ENCODE data around the gene CPD. TPM values are rescaled to one million over a fixed set of nuclear protein-coding genes. Genes with fewer than 3 reads are reported as not detected.

CPD gene
- total and polyA plus RNA-seq, 9 of the 15 experiments (the other 6 are each of a cell fraction or from before 2014, with no cell fraction given) = 4.5 to 24.4 (median 20.4) TPM

GRCh38 chr17:30475206-30475605, 96.5 kb downstream of the CPD start:
- H3K4me2 ChIP-seq (ENCODE audit: insufficient read depth, low read length) = no peak overlapping the region
- WGBS (ENCODE audit: insufficient coverage, low coverage, missing lambda C conversion rate) = 72% methylated on average over 2 of the region's 2 CpGs
- ATAC-seq (no peak), DNase-seq (ENCODE audit: extremely low read depth in 1 of 4, low spot score in 3 of 4) (peak in 1 of 4 experiments; percentile 6), FAIRE-seq (no peak)
- peaks cover 0 to 16% of the 10 kb centered on the region in 2 experiments; a peak in 3 of 5 replicates for H3K4me1 ChIP-seq (replicated peaks in 1 of 2; ENCODE audit: control insufficient read depth in 2 of 2, insufficient read depth in 2 of 2, low read length in 2 of 2)
- in situ Hi-C loops (cut with MboI) (no loop called here), intact Hi-C loops (cut with micrococcal nuclease) (loop anchor here (5.0 kb wide), 1 partner anchor 133 kb away; no protein-coding TSS in a partner anchor)
- H3K9ac ChIP-seq (ENCODE audit: insufficient read depth in 1 of 2, low read depth in 2 of 2, low read length in 2 of 2) = peak overlapping the region in 1 of 2 experiments; percentile 54; a peak in 1 of 4 replicates
- H2AFZ ChIP-seq (ENCODE audit: low read depth, low read length) = peak overlapping the region; percentile 48
- H3K9me3 ChIP-seq (replicated peaks; ENCODE audit: control insufficient read depth, insufficient read depth, low read depth, low read length) = no peaks in the 10 kb centered on the region
- peaks cover 14% of the 10 kb centered on the region for H3K36me3 ChIP-seq (ENCODE audit: control insufficient read depth, insufficient read depth, low read length)
- no peaks in the 10 kb centered on the region for H3K9me1 ChIP-seq (ENCODE audit: control insufficient read depth, insufficient read depth, low read length)
- no peaks in the 10 kb centered on the region for H4K20me1 ChIP-seq (replicated peaks; ENCODE audit: control insufficient read depth, insufficient read depth, low read length)
- H3K27me3 ChIP-seq (ENCODE audit: control insufficient read depth in 2 of 2, insufficient read depth in 2 of 2, low read length in 2 of 2) = no peaks in the 10 kb centered on the region
- no TSS peak for BruUV-seq (replicated peaks)
- H3K4me3 ChIP-seq = no peak overlapping the region
- H3K79me2 ChIP-seq (ENCODE audit: control insufficient read depth, insufficient read depth, low read length) = peaks cover 24% of the 10 kb centered on the region
- ChIA-PET CTCF (ENCODE audit: low intra/inter-chr PET ratio) (no interaction called here), POLR2A (interaction anchor here (1.2 kb wide), 1 partner anchor 10 kb away, joined by 3 read pairs; no protein-coding TSS in a partner anchor)
- no peak overlapping the region for H3K27ac ChIP-seq (ENCODE audit: extremely low read depth, low read depth, low read length)
- TF ChIP-seq ZFP30 (CRISPR knock-in tag; IDR thresholded peaks at IDR 0.05; ENCODE audit: borderline replicate concordance) (no peak), BRCA1 (IDR thresholded peaks at IDR 0.05) (no peak), BRCA1 (CRISPR knock-in tag; IDR thresholded peaks at IDR 0.05) (no peak), CTBP1 (IDR thresholded peaks at IDR 0.05; ENCODE audit: borderline replicate concordance) (no peak), ZBTB7A (IDR thresholded peaks at IDR 0.05; ENCODE audit: borderline replicate concordance, control insufficient read depth, low read depth, low read length) (no peak), HIVEP1 (CRISPR knock-in tag; IDR thresholded peaks at IDR 0.05) (no peak), ATF3 (IDR thresholded peaks at IDR 0.05) (no peak), ATF3 (CRISPR knock-in tag; conservative IDR thresholded peaks at IDR 0.05) (no peak), ZNF436 (CRISPR knock-in tag; IDR thresholded peaks at IDR 0.05) (no peak), ZNF778 (CRISPR knock-in tag; IDR thresholded peaks at IDR 0.05) (no peak), C11orf30 (IDR thresholded peaks at IDR 0.05; ENCODE audit: low read depth) (no peak), KAT7 (CRISPR knock-in tag; IDR thresholded peaks at IDR 0.05; ENCODE audit: borderline replicate concordance) (no peak), TARDBP (IDR thresholded peaks at IDR 0.05) (no peak), ATF1 (CRISPR knock-in tag; IDR thresholded peaks at IDR 0.05) (no peak), ATF1 (tag; IDR thresholded peaks at IDR 0.05) (no peak), CEBPB (tag; IDR thresholded peaks at IDR 0.05) (no peak)
- TF ChIP-seq, protein P1, sequence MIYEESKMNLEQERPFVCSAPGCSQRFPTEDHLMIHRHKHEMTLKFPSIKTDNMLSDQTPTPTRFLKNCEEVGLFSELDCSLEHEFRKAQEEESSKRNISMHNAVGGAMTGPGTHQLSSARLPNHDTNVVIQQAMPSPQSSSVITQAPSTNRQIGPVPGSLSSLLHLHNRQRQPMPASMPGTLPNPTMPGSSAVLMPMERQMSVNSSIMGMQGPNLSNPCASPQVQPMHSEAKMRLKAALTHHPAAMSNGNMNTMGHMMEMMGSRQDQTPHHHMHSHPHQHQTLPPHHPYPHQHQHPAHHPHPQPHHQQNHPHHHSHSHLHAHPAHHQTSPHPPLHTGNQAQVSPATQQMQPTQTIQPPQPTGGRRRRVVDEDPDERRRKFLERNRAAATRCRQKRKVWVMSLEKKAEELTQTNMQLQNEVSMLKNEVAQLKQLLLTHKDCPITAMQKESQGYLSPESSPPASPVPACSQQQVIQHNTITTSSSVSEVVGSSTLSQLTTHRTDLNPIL (CRISPR knock-in tag; IDR thresholded peaks at IDR 0.05) = no peak
- TF ChIP-seq, protein P2, sequence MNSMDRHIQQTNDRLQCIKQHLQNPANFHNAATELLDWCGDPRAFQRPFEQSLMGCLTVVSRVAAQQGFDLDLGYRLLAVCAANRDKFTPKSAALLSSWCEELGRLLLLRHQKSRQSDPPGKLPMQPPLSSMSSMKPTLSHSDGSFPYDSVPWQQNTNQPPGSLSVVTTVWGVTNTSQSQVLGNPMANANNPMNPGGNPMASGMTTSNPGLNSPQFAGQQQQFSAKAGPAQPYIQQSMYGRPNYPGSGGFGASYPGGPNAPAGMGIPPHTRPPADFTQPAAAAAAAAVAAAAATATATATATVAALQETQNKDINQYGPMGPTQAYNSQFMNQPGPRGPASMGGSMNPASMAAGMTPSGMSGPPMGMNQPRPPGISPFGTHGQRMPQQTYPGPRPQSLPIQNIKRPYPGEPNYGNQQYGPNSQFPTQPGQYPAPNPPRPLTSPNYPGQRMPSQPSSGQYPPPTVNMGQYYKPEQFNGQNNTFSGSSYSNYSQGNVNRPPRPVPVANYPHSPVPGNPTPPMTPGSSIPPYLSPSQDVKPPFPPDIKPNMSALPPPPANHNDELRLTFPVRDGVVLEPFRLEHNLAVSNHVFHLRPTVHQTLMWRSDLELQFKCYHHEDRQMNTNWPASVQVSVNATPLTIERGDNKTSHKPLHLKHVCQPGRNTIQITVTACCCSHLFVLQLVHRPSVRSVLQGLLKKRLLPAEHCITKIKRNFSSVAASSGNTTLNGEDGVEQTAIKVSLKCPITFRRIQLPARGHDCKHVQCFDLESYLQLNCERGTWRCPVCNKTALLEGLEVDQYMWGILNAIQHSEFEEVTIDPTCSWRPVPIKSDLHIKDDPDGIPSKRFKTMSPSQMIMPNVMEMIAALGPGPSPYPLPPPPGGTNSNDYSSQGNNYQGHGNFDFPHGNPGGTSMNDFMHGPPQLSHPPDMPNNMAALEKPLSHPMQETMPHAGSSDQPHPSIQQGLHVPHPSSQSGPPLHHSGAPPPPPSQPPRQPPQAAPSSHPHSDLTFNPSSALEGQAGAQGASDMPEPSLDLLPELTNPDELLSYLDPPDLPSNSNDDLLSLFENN (IDR thresholded peaks at IDR 0.05; ENCODE audit: low read depth in 2 of 2, low read length in 2 of 2) = no peak
- TF ChIP-seq, protein P3, sequence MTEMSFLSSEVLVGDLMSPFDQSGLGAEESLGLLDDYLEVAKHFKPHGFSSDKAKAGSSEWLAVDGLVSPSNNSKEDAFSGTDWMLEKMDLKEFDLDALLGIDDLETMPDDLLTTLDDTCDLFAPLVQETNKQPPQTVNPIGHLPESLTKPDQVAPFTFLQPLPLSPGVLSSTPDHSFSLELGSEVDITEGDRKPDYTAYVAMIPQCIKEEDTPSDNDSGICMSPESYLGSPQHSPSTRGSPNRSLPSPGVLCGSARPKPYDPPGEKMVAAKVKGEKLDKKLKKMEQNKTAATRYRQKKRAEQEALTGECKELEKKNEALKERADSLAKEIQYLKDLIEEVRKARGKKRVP (CRISPR knock-in tag; IDR thresholded peaks at IDR 0.05) = no peak
